Prostate gland (tissue), 2 donors: Measurements from ENCODE around the gene TUBB2B.

Experiments
- CTCF ChIP-seq, 4 experiments: fragments of 200-600 bp in 2 of 4; fragments of 450-650 bp in 2 of 4; sonication (generic) in 2 of 4; IDR thresholded peaks; 1 replicate in 3 of 4; 2 replicates in 1 of 4; pipeline ENCODE4 v1.5.1; 2016 to 2019; ENCODE audit warnings: antibody characterized with exemption in 4 of 4, mild to moderate bottlenecking in 2 of 4, moderate library complexity in 2 of 4
- POLR2A ChIP-seq: fragments of 450-650 bp; IDR thresholded peaks from one replicate; pipeline ENCODE4 v1.6.1; 2016; ENCODE audit warnings: antibody characterized with exemption, mild to moderate bottlenecking
- POLR2AphosphoS5 ChIP-seq: sonication (generic); formaldehyde crosslinking; IDR thresholded peaks from one replicate; pipeline ENCODE4 v1.6.1; 2017; ENCODE audit warnings: antibody characterized with exemption

- TF ChIP-seq POLR2A (no peak), CTCF (IDR thresholded peaks at IDR 0.05) (no peak), POLR2AphosphoS5 (no peak)
Measured at GRCh38 chr6:3204921-3205320, 22.5 kb downstream of the TUBB2B start.
